Keratinocyte (primary cell): ENCODE measurements around the gene CDK15.

ENCODE experiments used
- EZH2 ChIP-seq: IDR thresholded peaks from one replicate; pipeline ENCODE4 v1.6.1; 2012; ENCODE audit warnings: inconsistent platforms, mild to moderate bottlenecking, low read length, moderate library complexity
- TF ChIP-seq, protein P1 (sequence below), 3 experiments: IDR thresholded peaks in 1 of 3; conservative IDR thresholded peaks in 1 of 3; optimal IDR thresholded peaks in 1 of 3; 2 replicates in 2 of 3; 3 replicates in 1 of 3; pipeline versions ENCODE3 to v1.5.1; 2011; ENCODE audit warnings: low read length in 3 of 3, mild to moderate bottlenecking in 3 of 3, moderate library complexity in 2 of 3, control low read depth in 1 of 3, inconsistent platforms in 1 of 3; ENCODE audit not compliant: insufficient read depth in 2 of 3; ENCODE audit errors: extremely low read depth in 1 of 3

DNA sequence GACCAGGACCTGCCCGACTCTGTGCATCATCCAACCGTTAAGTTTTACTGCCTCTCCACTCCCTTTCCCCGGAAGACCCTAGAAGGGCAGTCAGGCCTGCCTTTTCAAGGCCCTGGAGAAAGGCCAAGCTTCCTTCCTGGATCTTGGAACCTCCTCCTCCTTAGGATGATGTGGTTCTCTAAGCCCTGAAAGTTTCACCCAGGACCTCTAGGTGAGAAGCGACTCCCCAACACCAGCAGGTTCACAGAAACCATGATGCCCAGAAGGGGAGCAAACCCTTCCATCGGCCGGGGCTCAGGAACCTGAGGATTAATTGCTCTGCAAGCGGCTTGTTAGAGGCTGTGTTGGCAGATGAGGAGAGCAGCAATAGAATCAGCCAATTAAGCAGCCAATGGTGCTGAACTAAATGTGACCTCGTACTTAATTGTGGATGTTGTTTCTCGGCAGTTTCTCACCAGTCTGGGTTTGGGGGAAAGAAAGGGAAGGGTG, 133.2 kb downstream of the CDK15 start:
- TF ChIP-seq, protein P1, sequence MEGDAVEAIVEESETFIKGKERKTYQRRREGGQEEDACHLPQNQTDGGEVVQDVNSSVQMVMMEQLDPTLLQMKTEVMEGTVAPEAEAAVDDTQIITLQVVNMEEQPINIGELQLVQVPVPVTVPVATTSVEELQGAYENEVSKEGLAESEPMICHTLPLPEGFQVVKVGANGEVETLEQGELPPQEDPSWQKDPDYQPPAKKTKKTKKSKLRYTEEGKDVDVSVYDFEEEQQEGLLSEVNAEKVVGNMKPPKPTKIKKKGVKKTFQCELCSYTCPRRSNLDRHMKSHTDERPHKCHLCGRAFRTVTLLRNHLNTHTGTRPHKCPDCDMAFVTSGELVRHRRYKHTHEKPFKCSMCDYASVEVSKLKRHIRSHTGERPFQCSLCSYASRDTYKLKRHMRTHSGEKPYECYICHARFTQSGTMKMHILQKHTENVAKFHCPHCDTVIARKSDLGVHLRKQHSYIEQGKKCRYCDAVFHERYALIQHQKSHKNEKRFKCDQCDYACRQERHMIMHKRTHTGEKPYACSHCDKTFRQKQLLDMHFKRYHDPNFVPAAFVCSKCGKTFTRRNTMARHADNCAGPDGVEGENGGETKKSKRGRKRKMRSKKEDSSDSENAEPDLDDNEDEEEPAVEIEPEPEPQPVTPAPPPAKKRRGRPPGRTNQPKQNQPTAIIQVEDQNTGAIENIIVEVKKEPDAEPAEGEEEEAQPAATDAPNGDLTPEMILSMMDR (optimal IDR thresholded peaks at IDR 0.05 in 1 of 3, IDR thresholded peaks at IDR 0.05 in 1 of 3, conservative IDR thresholded peaks at IDR 0.05 in 1 of 3; ENCODE audit: extremely low read depth in 1 of 3, insufficient read depth in 2 of 3, low read length in 3 of 3) = no peak
- no peak for TF ChIP-seq EZH2
